Endothelial cell of umbilical vein (primary cell): ENCODE measurements around the gene TPO. TPM values are rescaled to one million over a fixed set of nuclear protein-coding genes. Genes with fewer than 3 reads are reported as not detected.

Experiments used
- BruUV-seq: library from RNA; stranded (reverse); fragments of 400-500 nt; replicated peaks from 2 replicates; lab custom pipeline; 2021; lab: Mats Ljungman, UMichigan
- CTCF ChIA-PET: fragments of 300-600, 350-600 bp; sonication (Branson Sonifier 250); formaldehyde crosslinking; loops from one replicate; lab custom pipeline; 2021; ENCODE audit warnings: antibody characterized with exemption, inconsistent platforms; lab: Charles Lee
- POLR2A ChIA-PET: fragments of 300-600, 350-600 bp; sonication (Branson Sonifier 250); formaldehyde crosslinking; loops from one replicate; lab custom pipeline; 2021; ENCODE audit warnings: antibody characterized with exemption, inconsistent platforms; lab: Charles Lee
- DNase-seq: peaks from one replicate; pipeline ENCODE4 v3.0.0-alpha.2; 2011; ENCODE audit warnings: low read depth, low spot score
- FAIRE-seq: peaks from 2 replicates; lab custom pipeline; 2011; peaks lifted over from hg19 to GRCh38; lab: Jason Lieb, UNC
- H2AFZ ChIP-seq: 2 replicates; pipeline ENCODE4 v1.6.0; 2012; ENCODE audit warnings: low read depth, low read length, control low read depth, inconsistent platforms
- H3K27ac ChIP-seq: 2 replicates; pipeline ENCODE4 v1.5.1; 2011; ENCODE audit warnings: low read depth, mild to moderate bottlenecking, control low read depth, low read length, moderate library complexity; ENCODE audit not compliant: insufficient read depth
- H3K27me3 ChIP-seq, 2 experiments: 2 replicates each; pipeline versions ENCODE4 v1.6.0 to v1.6.1; 2011; ENCODE audit warnings: low read length in 2 of 2, mixed read lengths in 1 of 2; ENCODE audit not compliant: control insufficient read depth in 2 of 2, insufficient read depth in 2 of 2
- H3K36me3 ChIP-seq, 2 experiments: 2 replicates in 1 of 2; 3 replicates in 1 of 2; pipeline ENCODE4 v1.5.1; 2011; ENCODE audit warnings: low read length in 2 of 2, mild to moderate bottlenecking in 1 of 2, moderate library complexity in 1 of 2; ENCODE audit not compliant: control insufficient read depth in 2 of 2, insufficient read depth in 2 of 2; ENCODE audit errors: extremely low read depth in 1 of 2
- H3K4me1 ChIP-seq: 3 replicates; pipeline ENCODE4 v1.5.1; 2011; ENCODE audit warnings: mild to moderate bottlenecking, low read length; ENCODE audit not compliant: control insufficient read depth, insufficient read depth; ENCODE audit errors: extremely low read depth
- H3K4me2 ChIP-seq: 2 replicates; pipeline ENCODE4 v1.6.1; 2011; ENCODE audit warnings: low read length, control low read depth, mixed read lengths; ENCODE audit not compliant: insufficient read depth
- H3K4me3 ChIP-seq, 3 experiments: fragments of 200-600 bp in 1 of 3; sonication (generic), shearing (Covaris generic) in 1 of 3; replicated peaks in 1 of 3; 2 replicates each; pipeline ENCODE4 v1.5.1; 2011 to 2016; ENCODE audit warnings: control low read depth in 3 of 3, low read length in 3 of 3, mild to moderate bottlenecking in 2 of 3, inconsistent platforms in 1 of 3, low read depth in 1 of 3, moderate library complexity in 1 of 3; ENCODE audit not compliant: insufficient read depth in 1 of 3
- H3K79me2 ChIP-seq: 2 replicates; pipeline ENCODE4 v1.6.0; 2012; ENCODE audit warnings: low read length, inconsistent platforms; ENCODE audit not compliant: control insufficient read depth, insufficient read depth
- H3K9ac ChIP-seq: replicated peaks from 2 replicates; pipeline ENCODE3; 2011; ENCODE audit warnings: low read length, control low read depth; ENCODE audit not compliant: insufficient read depth; ENCODE audit errors: extremely low read depth
- H3K9me1 ChIP-seq: replicated peaks from 3 replicates; pipeline ENCODE4 v1.6.0; 2011; ENCODE audit warnings: mild to moderate bottlenecking, low read length; ENCODE audit not compliant: control insufficient read depth, insufficient read depth; ENCODE audit errors: extremely low read depth
- H3K9me3 ChIP-seq: replicated peaks from 2 replicates; pipeline ENCODE4 v1.5.1; 2012; ENCODE audit warnings: low read length, inconsistent platforms; ENCODE audit not compliant: control insufficient read depth, insufficient read depth
- H4K20me1 ChIP-seq: replicated peaks from 2 replicates; pipeline ENCODE3; 2011; ENCODE audit warnings: mild to moderate bottlenecking, low read length; ENCODE audit not compliant: control insufficient read depth, insufficient read depth; ENCODE audit errors: extremely low read depth
- CTCF ChIP-seq, 2 donors: IDR thresholded peaks; 1 replicate in 1 of 2; 2 replicates in 1 of 2; pipeline ENCODE4 v1.5.1; 2011; ENCODE audit warnings: low read length in 2 of 2, mild to moderate bottlenecking in 2 of 2, moderate library complexity in 2 of 2, control low read depth in 1 of 2, inconsistent platforms in 1 of 2, low read depth in 1 of 2; ENCODE audit not compliant: insufficient read depth in 1 of 2; ENCODE audit errors: extremely low read depth in 1 of 2
- EZH2 ChIP-seq: IDR thresholded peaks from 2 replicates; pipeline ENCODE4 v1.6.1; 2012; ENCODE audit warnings: borderline replicate concordance, low read depth, mild to moderate bottlenecking, moderate library complexity, low read length, inconsistent platforms; ENCODE audit not compliant: severe bottlenecking
- POLR2A ChIP-seq: IDR thresholded peaks from 2 replicates; pipeline ENCODE4 v1.6.1; 2012; ENCODE audit warnings: low read depth, mild to moderate bottlenecking, control low read depth, low read length
- dilution Hi-C: fragments of 300-500 bp; cut with MboI; formaldehyde crosslinking; loops from one replicate; pipeline ENCODE4 v1.15.0; 2019; ENCODE audit warnings: low sequenced_read_pairs; ENCODE audit not compliant: extremely low pct_ligation_motif_present
- intact Hi-C: fragments of 100-400 bp; cut with micrococcal nuclease; formaldehyde crosslinking; loops from one replicate; pipeline ENCODE4 v1.10.0; 2022
- polyA plus RNA-seq, 4 experiments: library from polyadenylated mRNA; depleted of rRNA in 3 of 4; stranded (reverse) in 3 of 4; unstranded in 1 of 4; fragments of >200 nt; gene quantifications; 2 replicates each; pipeline versions ENCODE4 v1.2.1 to v1.2.3, GENCODE V29; 2011 to 2012; ENCODE audit warnings: missing spikeins in 1 of 4
- total RNA-seq: library from RNA; stranded (reverse); gene quantifications from 2 replicates; pipeline ENCODE4 v1.2.3, GENCODE V29; 2021

TPO gene
- total and polyA plus RNA-seq, 2 donors (not counting 3 experiments of a cell fraction or from before 2014, with no cell fraction given), result not detected

DNA sequence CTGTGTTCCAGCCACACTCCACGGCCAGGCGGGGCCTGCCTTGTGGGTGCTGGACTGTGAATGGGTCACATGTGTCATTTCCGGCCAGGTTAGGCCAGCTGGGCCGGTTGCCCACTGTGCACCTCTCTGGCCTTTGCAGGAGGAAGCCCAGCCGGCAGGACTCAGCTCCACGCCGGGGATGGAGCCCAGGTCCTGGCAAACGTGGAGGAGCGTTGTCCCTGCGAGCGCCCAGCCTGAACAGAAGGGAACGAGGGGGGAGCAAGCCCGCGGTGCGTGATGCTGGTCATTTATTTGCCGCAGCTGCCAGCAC is 178.2 kb downstream of the TPO start:
- H3K79me2 ChIP-seq, result no peaks in the 10 kb centered on the region
- no peak for FAIRE-seq
- H3K4me3 ChIP-seq, result no peak overlapping the region
- H3K9ac ChIP-seq, result no peak overlapping the region
- H3K4me1 ChIP-seq, result peaks cover 12% of the 10 kb centered on the region
- no peak overlapping the region for H2AFZ ChIP-seq
- intact Hi-C loops, result loop anchor here (5.0 kb wide), 2 partner anchors 51 to 96 kb away; no protein-coding TSS in a partner anchor
- ChIA-PET POLR2A (interaction anchor here (1.0 kb wide), 1 partner anchor 34 kb away, joined by 3 read pairs; no protein-coding TSS in a partner anchor), CTCF (interaction anchor here (0.6 to 6.5 kb wide), 23 partner anchors 15 to 226 kb away, joined by 3 to 137 read pairs (median 4); no protein-coding TSS in a partner anchor)
- H3K27ac ChIP-seq, result peak overlapping the region; percentile 50
- no peak for DNase-seq
- no peaks in the 10 kb centered on the region for H3K27me3 ChIP-seq
- H3K4me2 ChIP-seq, result no peak overlapping the region
- H3K36me3 ChIP-seq, result no peaks in the 10 kb centered on the region
- H3K9me1 ChIP-seq, result no peaks in the 10 kb centered on the region
- H3K9me3 ChIP-seq, result no peaks in the 10 kb centered on the region
- dilution Hi-C loops, result no loop called here
- no TSS peak for BruUV-seq
- TF ChIP-seq CTCF (IDR thresholded peaks at IDR 0.05; ENCODE audit: extremely low read depth in 1 of 2, insufficient read depth in 1 of 2, low read depth in 1 of 2, low read length in 2 of 2), result no peak
- TF ChIP-seq POLR2A, result no peak
- no peak for TF ChIP-seq EZH2
- no peaks in the 10 kb centered on the region for H4K20me1 ChIP-seq
